Measurements from ENCODE around the gene CHCHD3. TPM values are rescaled to one million over a fixed set of nuclear protein-coding genes. Genes with fewer than 3 reads are reported as not detected.
"Not testable (repeated sequence)": the region's sequence is repeated elsewhere in the genome, so short reads cannot be mapped to it uniquely, and the experiment has no call there.

Gene CHCHD3
- total and polyA plus RNA-seq, 2 donors from 2014 or later, result 53.9 to 77.3 TPM

GRCh38 chr7:132932296-132933071 is 149.4 kb downstream of the CHCHD3 start:
- Histone ChIP-seq H3K9ac (ENCODE audit: low read length in 3 of 3) (no peak overlapping the region), H3K9me3 (ENCODE audit: control insufficient read depth in 2 of 3, insufficient read depth in 1 of 3, low read length in 3 of 3) (no peaks in the 10 kb centered on the region), H3K36me3 (ENCODE audit: control insufficient read depth in 2 of 3, insufficient read depth in 3 of 3, low read length in 3 of 3) (no peaks in the 10 kb centered on the region), H3K4me1 (ENCODE audit: control insufficient read depth in 2 of 3, insufficient read depth in 2 of 3, low read depth in 1 of 3, low read length in 3 of 3) (no peaks in the 10 kb centered on the region), H3K27me3 (ENCODE audit: control insufficient read depth, insufficient read depth, low read length) (no peaks in the 10 kb centered on the region), H3K4me3 (ENCODE audit: low read length in 3 of 3) (no peak overlapping the region), H3K27ac (ENCODE audit: low read depth in 2 of 2, low read length in 2 of 2) (no peak overlapping the region)
- DNase-seq, result no peak
- FAIRE-seq, result no peak
- intact Hi-C loops (cut with DNase I), result no loop called here
- no peak for TF ChIP-seq CTCF (IDR thresholded peaks at IDR 0.05; ENCODE audit: borderline replicate concordance, extremely low read depth, insufficient read depth)

GRCh38 chr7:132930881-132931280 is 151.0 kb downstream of the CHCHD3 start:
- H3K4me3 ChIP-seq (ENCODE audit: low read length in 3 of 3), result no peak overlapping the region
- no peaks in the 10 kb centered on the region for H3K27me3 ChIP-seq (ENCODE audit: control insufficient read depth, insufficient read depth, low read length)
- H3K36me3 ChIP-seq (ENCODE audit: control insufficient read depth in 2 of 3, insufficient read depth in 3 of 3, low read length in 3 of 3), result no peaks in the 10 kb centered on the region
- no peaks in the 10 kb centered on the region for H3K9me3 ChIP-seq (ENCODE audit: control insufficient read depth in 2 of 3, insufficient read depth in 1 of 3, low read length in 3 of 3)
- H3K9ac ChIP-seq (ENCODE audit: low read length in 3 of 3), result no peak overlapping the region
- DNase-seq, result peak in 2 of 5 donors; percentile 26 to 30
- FAIRE-seq, result no peak
- H3K27ac ChIP-seq (ENCODE audit: low read depth in 2 of 2, low read length in 2 of 2), result no peak overlapping the region
- intact Hi-C loops (cut with DNase I), result no loop called here
- peak; percentile 32 for TF ChIP-seq CTCF (IDR thresholded peaks at IDR 0.05; ENCODE audit: borderline replicate concordance, extremely low read depth, insufficient read depth)
- no peaks in the 10 kb centered on the region for H3K4me1 ChIP-seq (ENCODE audit: control insufficient read depth in 2 of 3, insufficient read depth in 2 of 3, low read depth in 1 of 3, low read length in 3 of 3)

GRCh38 chr7:132929944-132930343 is 151.9 kb downstream of the CHCHD3 start:
- H3K4me3 ChIP-seq (ENCODE audit: low read length in 3 of 3); intact Hi-C loops (cut with DNase I); FAIRE-seq; H3K9ac ChIP-seq (ENCODE audit: low read length in 3 of 3); H3K27me3 ChIP-seq (ENCODE audit: control insufficient read depth, insufficient read depth, low read length); H3K36me3 ChIP-seq (ENCODE audit: control insufficient read depth in 2 of 3, insufficient read depth in 3 of 3, low read length in 3 of 3); H3K4me1 ChIP-seq (ENCODE audit: control insufficient read depth in 2 of 3, insufficient read depth in 2 of 3, low read depth in 1 of 3, low read length in 3 of 3); H3K9me3 ChIP-seq (ENCODE audit: control insufficient read depth in 2 of 3, insufficient read depth in 1 of 3, low read length in 3 of 3); H3K27ac ChIP-seq (ENCODE audit: low read depth in 2 of 2, low read length in 2 of 2); DNase-seq: not testable (repeated sequence)

- Histone ChIP-seq H3K9ac (ENCODE audit: low read length in 3 of 3) (no peak overlapping the region), H3K4me1 (ENCODE audit: control insufficient read depth in 2 of 3, insufficient read depth in 2 of 3, low read depth in 1 of 3, low read length in 3 of 3) (peaks cover 0 to 4% (median 0%) of the 10 kb centered on the region in 3 donors), H3K27me3 (ENCODE audit: control insufficient read depth, insufficient read depth, low read length) (no peaks in the 10 kb centered on the region), H3K4me3 (ENCODE audit: low read length in 3 of 3) (no peak overlapping the region), H3K9me3 (ENCODE audit: control insufficient read depth in 2 of 3, insufficient read depth in 1 of 3, low read length in 3 of 3) (no peaks in the 10 kb centered on the region), H3K36me3 (ENCODE audit: control insufficient read depth in 2 of 3, insufficient read depth in 3 of 3, low read length in 3 of 3) (no peaks in the 10 kb centered on the region), H3K27ac (ENCODE audit: low read depth in 2 of 2, low read length in 2 of 2) (no peak overlapping the region)
- intact Hi-C loops (cut with DNase I), result no loop called here
- FAIRE-seq, result no peak
- DNase-seq, result no peak
- TF ChIP-seq CTCF (IDR thresholded peaks at IDR 0.05; ENCODE audit: borderline replicate concordance, extremely low read depth, insufficient read depth), result no peak
Measured at GRCh38 chr7:132919771-132920170, 162.1 kb downstream of the CHCHD3 start.

Data from kidney (tissue), 14 donors.